Mucosa of descending colon (tissue), 3 donors: ENCODE measurements around the gene ALG10B. TPM values are rescaled to one million over a fixed set of nuclear protein-coding genes. Genes with fewer than 3 reads are reported as not detected.
"Not testable (repeated sequence)": the region's sequence is repeated elsewhere in the genome, so short reads cannot be mapped to it uniquely, and the experiment has no call there.

ENCODE experiments used
- ATAC-seq: fragments of 200-7000 bp; cut with Tn5 transposase; one replicate; pipeline ENCODE4 v1.9.1; 2020; ENCODE audit warnings: mild to moderate bottlenecking, moderate library complexity
- DNase-seq, 3 donors: peaks; one replicate each; pipeline ENCODE4 v3.0.0-alpha.2; 2020
- H3K36me3 ChIP-seq: fragments of 200-600 bp; one replicate; pipeline ENCODE4 v1.8.0; 2021; ENCODE audit warnings: low read depth, mild to moderate bottlenecking
- H3K4me1 ChIP-seq: fragments of 200-600 bp; one replicate; pipeline ENCODE4 v1.8.0; 2021; ENCODE audit warnings: low read depth, mild to moderate bottlenecking
- H3K4me3 ChIP-seq: fragments of 200-600 bp; one replicate; pipeline ENCODE4 v1.8.0; 2021; ENCODE audit warnings: mild to moderate bottlenecking
- H3K9me3 ChIP-seq: fragments of 200-600 bp; one replicate; pipeline ENCODE4 v1.8.0; 2021; ENCODE audit warnings: mild to moderate bottlenecking
- intact Hi-C, 2 donors: fragments of 100-400 bp; cut with DNase I in 1 of 2; cut with micrococcal nuclease in 1 of 2; formaldehyde crosslinking; loops; one replicate each; pipeline versions ENCODE4 v1.11.0 to v1.11.1; 2022; cut with DNase I, micrococcal nuclease
- total RNA-seq, 3 donors: library from RNA; stranded (reverse); fragmentation: NEBNext Ultra II Directional in 2 of 3; extraction: Animal tissue kit (Norgen Biotek cat#: 25700) in 2 of 3; gene quantifications; one replicate each; pipeline versions ENCODE4 v1.2.1 to v1.2.4, GENCODE V29; 2021 to 2023
- TF ChIP-seq, protein P1 (sequence below): fragments of 200-600 bp; IDR thresholded peaks from one replicate; pipeline ENCODE4 v1.8.0; 2022; ENCODE audit warnings: antibody characterized with exemption, mild to moderate bottlenecking
- donor health status: DM: no; HTN: no; CAD: no; lungs with moderate emphysema.
- donor health status: DM: no; HTN: no; CAD: no.
- donor health status: DM: no; HTN: yes; CAD: no.

ALG10B gene
- total RNA-seq, 3 donors from 2014 or later, result 4.3 to 6.3 (median 4.6) TPM

DNA sequence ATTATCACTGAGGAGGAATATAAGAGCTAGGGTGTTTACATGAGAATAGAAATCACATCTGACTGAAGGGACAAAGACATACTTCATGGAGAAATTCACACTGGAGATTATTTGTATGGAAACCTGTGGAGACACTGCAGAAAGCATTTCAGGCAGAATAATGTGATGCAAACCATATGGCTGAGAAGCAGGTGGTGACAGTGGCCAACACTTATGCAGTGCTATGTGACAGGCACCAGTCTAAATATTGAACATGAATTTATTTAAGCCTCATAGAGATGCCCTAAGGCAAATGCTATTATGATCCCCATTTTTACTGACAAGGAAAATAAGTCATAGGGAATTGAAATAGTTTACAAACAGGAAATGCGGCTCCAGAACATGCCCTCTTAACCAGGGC, 16.2 kb downstream of the ALG10B start:
- TF ChIP-seq, protein P1, sequence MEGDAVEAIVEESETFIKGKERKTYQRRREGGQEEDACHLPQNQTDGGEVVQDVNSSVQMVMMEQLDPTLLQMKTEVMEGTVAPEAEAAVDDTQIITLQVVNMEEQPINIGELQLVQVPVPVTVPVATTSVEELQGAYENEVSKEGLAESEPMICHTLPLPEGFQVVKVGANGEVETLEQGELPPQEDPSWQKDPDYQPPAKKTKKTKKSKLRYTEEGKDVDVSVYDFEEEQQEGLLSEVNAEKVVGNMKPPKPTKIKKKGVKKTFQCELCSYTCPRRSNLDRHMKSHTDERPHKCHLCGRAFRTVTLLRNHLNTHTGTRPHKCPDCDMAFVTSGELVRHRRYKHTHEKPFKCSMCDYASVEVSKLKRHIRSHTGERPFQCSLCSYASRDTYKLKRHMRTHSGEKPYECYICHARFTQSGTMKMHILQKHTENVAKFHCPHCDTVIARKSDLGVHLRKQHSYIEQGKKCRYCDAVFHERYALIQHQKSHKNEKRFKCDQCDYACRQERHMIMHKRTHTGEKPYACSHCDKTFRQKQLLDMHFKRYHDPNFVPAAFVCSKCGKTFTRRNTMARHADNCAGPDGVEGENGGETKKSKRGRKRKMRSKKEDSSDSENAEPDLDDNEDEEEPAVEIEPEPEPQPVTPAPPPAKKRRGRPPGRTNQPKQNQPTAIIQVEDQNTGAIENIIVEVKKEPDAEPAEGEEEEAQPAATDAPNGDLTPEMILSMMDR, result no peak
- H3K4me1 ChIP-seq, result no peaks in the 10 kb centered on the region
- DNase-seq (no peak), ATAC-seq (no peak)
- no peaks in the 10 kb centered on the region for H3K9me3 ChIP-seq
- H3K4me3 ChIP-seq, result no peak overlapping the region
- no peaks in the 10 kb centered on the region for H3K36me3 ChIP-seq
- intact Hi-C loops, result loop anchor here in 1 of 2 donors (10.0 kb wide), 1 partner anchor 772 kb away; no protein-coding TSS in a partner anchor

- no peaks in the 10 kb centered on the region for H3K36me3 ChIP-seq
- no peaks in the 10 kb centered on the region for H3K9me3 ChIP-seq
- no peak overlapping the region for H3K4me3 ChIP-seq
- TF ChIP-seq, protein P1, result no peak
- DNase-seq (no peak), ATAC-seq (no peak)
- H3K4me1 ChIP-seq, result no peaks in the 10 kb centered on the region
- intact Hi-C loops, result no loop called here
Observed at GRCh38 chr12:38342444-38342843, 25.9 kb downstream of the ALG10B start.

DNA sequence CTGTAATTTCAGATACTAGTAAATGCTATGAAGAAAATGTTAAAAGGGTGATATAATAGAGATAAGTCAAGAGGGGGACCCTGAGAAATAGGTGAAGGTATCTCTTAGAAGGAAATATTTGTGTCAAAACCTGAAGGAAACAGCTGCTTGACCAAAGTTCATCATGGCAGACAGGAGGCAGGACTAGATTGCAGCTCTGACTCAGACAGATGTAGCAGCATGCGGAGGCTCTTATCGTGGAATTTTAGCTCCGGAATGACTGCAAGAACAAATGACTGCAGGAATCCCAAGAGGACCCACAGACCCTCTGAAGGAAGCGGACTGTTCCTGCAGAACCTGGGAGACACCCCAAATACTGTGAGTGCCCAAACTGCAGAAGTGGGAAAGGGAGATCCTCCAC, 26.7 kb downstream of the ALG10B start:
- H3K36me3 ChIP-seq, ATAC-seq, DNase-seq, H3K9me3 ChIP-seq, H3K4me1 ChIP-seq, intact Hi-C loops, H3K4me3 ChIP-seq: not testable (repeated sequence)

DNA sequence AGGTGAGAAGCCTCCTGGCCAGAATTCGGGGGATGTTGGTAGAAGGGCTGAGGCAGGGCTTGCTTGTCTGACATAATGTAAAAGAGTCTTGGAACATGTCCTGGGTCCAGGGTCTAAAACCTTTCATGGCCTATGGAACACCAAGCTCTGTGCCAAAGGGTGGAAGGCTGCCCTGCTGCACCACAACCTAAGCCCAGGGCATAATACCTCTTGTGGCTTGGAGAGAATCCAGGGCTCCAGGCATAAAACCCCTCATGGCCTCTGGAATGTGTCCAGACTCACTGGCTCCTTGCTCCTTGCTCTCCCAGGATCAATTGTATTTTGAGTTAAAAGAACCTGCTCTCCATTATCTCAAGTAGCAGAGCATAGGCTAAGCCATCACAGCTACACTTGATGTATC, 27.3 kb downstream of the ALG10B start:
- H3K4me1 ChIP-seq, H3K9me3 ChIP-seq, DNase-seq, H3K36me3 ChIP-seq, intact Hi-C loops, H3K4me3 ChIP-seq, ATAC-seq: not testable (repeated sequence)

- Histone ChIP-seq H3K4me1 (no peaks in the 10 kb centered on the region), H3K9me3 (no peaks in the 10 kb centered on the region), H3K36me3 (no peaks in the 10 kb centered on the region), H3K4me3 (no peak overlapping the region)
- TF ChIP-seq, protein P1, result no peak
- DNase-seq (no peak), ATAC-seq (no peak)
- intact Hi-C loops, result no loop called here
Observed at GRCh38 chr12:38350342-38351174, 34.0 kb downstream of the ALG10B start.

DNA sequence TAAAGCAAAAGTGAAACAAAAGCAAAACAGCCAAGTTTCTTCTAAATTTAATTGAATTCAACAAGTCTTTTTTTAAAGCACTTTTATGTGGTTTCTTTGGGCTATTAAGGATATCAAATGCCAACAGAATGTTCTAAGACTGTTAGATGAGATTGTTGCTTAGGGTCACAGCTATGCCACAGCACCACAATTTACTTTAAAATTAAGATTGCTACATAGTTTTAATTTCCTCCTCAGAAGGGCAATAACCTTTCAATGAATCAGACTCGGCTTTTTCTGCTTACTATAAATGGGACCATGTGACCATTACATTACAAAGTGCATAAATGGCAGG, 34.6 kb downstream of the ALG10B start:
- DNase-seq, intact Hi-C loops, H3K4me3 ChIP-seq, ATAC-seq, H3K36me3 ChIP-seq, H3K4me1 ChIP-seq, H3K9me3 ChIP-seq: not testable (repeated sequence)

DNA sequence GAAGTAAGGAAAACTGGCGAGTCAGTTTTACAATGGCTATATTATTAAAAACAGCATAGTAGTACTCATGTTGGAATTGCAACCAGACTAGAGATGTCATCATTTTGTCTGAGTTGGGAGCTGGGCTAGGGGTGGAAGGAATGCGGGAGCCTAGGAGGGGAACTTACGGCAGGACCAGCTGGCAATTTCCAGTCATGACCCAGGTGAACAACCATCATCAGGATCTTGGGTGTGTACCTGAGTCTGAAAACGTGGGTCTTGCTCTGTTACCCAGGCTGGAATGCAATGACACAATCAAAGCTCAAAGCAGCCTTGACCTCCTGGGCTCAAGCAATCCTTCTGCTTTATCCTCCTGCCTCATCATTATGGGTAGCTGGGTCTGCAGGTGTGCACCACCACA, 50.9 kb downstream of the ALG10B start:
- ATAC-seq (no peak), DNase-seq (no peak)
- no peaks in the 10 kb centered on the region for H3K9me3 ChIP-seq
- intact Hi-C loops, result no loop called here
- H3K36me3 ChIP-seq, result no peaks in the 10 kb centered on the region
- TF ChIP-seq, protein P1, result no peak
- H3K4me1 ChIP-seq, result no peaks in the 10 kb centered on the region
- no peak overlapping the region for H3K4me3 ChIP-seq
